ENCODE results near the gene WWOX.
A peak's percentile ranks its signal among the peaks of the same experiment; 100 is the strongest.

WWOX gene

GRCh38 chr16:78292086-78292843 is 192.8 kb downstream of the WWOX start:
- no peak for DNase-seq

GRCh38 chr16:78292844-78293380 is 193.5 kb downstream of the WWOX start:
- DNase-seq, result no peak

- no peak for DNase-seq
Observed at GRCh38 chr16:78294538-78295225, 195.2 kb downstream of the WWOX start.

- no peak for DNase-seq
Observed at GRCh38 chr16:78297066-78297666, 197.7 kb downstream of the WWOX start.

- no peak for DNase-seq
Observed at GRCh38 chr16:78298986-78299385, 199.5 kb downstream of the WWOX start.

GRCh38 chr16:78300469-78300868 is 201.0 kb downstream of the WWOX start:
- no peak for DNase-seq

- no peak for DNase-seq
Observed at GRCh38 chr16:78303946-78304345, 204.5 kb downstream of the WWOX start.

GRCh38 chr16:78306361-78306760 is 206.9 kb downstream of the WWOX start:
- no peak for DNase-seq

- no peak for DNase-seq
Observed at GRCh38 chr16:78307824-78308528, 208.5 kb downstream of the WWOX start.

GRCh38 chr16:78309763-78310162 is 210.3 kb downstream of the WWOX start:
- no peak for DNase-seq

GRCh38 chr16:78310196-78310595 is 210.7 kb downstream of the WWOX start:
- no peak for DNase-seq

- DNase-seq, result no peak
Observed at GRCh38 chr16:78310990-78311561, 211.6 kb downstream of the WWOX start.

- no peak for DNase-seq
Observed at GRCh38 chr16:78311831-78312230, 212.4 kb downstream of the WWOX start.

GRCh38 chr16:78317564-78318240 is 218.2 kb downstream of the WWOX start:
- DNase-seq, result peak in 4 of 56 donors; percentile 0 to 24 (median 10)

GRCh38 chr16:78321620-78322360 is 222.3 kb downstream of the WWOX start:
- no peak for DNase-seq

- DNase-seq, result no peak
Observed at GRCh38 chr16:78323315-78323714, 223.9 kb downstream of the WWOX start.

- no peak for DNase-seq
Observed at GRCh38 chr16:78324649-78325285, 225.3 kb downstream of the WWOX start.

- DNase-seq, result no peak
Observed at GRCh38 chr16:78325468-78326352, 226.3 kb downstream of the WWOX start.
